HCT116 (cell line): ENCODE measurements around the gene AP2S1. TPM values are rescaled to one million over a fixed set of nuclear protein-coding genes. Genes with fewer than 3 reads are reported as not detected.

Experiments used
- ATAC-seq: fragments of 200-7000 bp; cut with Tn5 transposase; 2 replicates; pipeline ENCODE4 v1.9.1; 2020; ENCODE audit warnings: mild to moderate bottlenecking, moderate library complexity
- BruUV-seq: library from RNA; stranded (reverse); fragments of 400-500 nt; replicated peaks from 2 replicates; lab custom pipeline; 2021; lab: Mats Ljungman, UMichigan
- CTCF ChIA-PET: fragments of 300-600 bp; sonication (Branson Sonifier 250); formaldehyde crosslinking; loops from one replicate; lab custom pipeline; 2021; ENCODE audit warnings: antibody characterized with exemption; lab: Charles Lee
- POLR2A ChIA-PET: fragments of 300-600, 350-600 bp; sonication (Branson Sonifier 250); formaldehyde crosslinking; loops from one replicate; lab custom pipeline; 2021; ENCODE audit warnings: antibody characterized with exemption; lab: Charles Lee
- RAD21 ChIA-PET, 2 experiments: fragments of 300-600 bp; sonication (Branson Sonifier 250); formaldehyde crosslinking; loops; one replicate each; lab custom pipeline; 2023; ENCODE audit warnings: low total read pairs in 2 of 2; ENCODE audit not compliant: uncharacterized antibody in 2 of 2, unreplicated experiment in 2 of 2, low non-redundant PET in 1 of 2; lab: Charles Lee
- DNase-seq: peaks from one replicate; pipeline ENCODE4 v3.0.0-alpha.2; 2010; ENCODE audit warnings: low read depth, low spot score
- H2AFZ ChIP-seq: fragments of 200-600 bp; shearing (Covaris generic), sonication (generic); 2 replicates; pipeline ENCODE4 v1.6.1; 2017; ENCODE audit warnings: low read depth, mixed run types, mixed read lengths, antibody characterized with exemption, low read length; ENCODE audit not compliant: poor library complexity, severe bottlenecking
- H3K27ac ChIP-seq: 2 replicates; pipeline ENCODE4 v1.5.1; 2012; ENCODE audit warnings: low read depth, low read length
- H3K27me3 ChIP-seq: fragments of 200-600 bp; sonication (generic); 2 replicates; pipeline ENCODE4 v1.6.1; 2016; ENCODE audit warnings: mixed run types, low read length, mixed read lengths; ENCODE audit not compliant: insufficient read depth
- H3K36me3 ChIP-seq, 2 experiments: fragments of 200-500 bp in 1 of 2; fragments of 200-600 bp in 1 of 2; sonication (Bioruptor generic) in 1 of 2; sonication (generic) in 1 of 2; 2 replicates each; pipeline versions ENCODE4 v1.5.1 to v1.6.1; 2014 to 2016; ENCODE audit warnings: low read length in 2 of 2, inconsistent platforms in 1 of 2, mixed read lengths in 1 of 2, mixed run types in 1 of 2; ENCODE audit not compliant: insufficient read depth in 2 of 2, control insufficient read depth in 1 of 2
- H3K4me1 ChIP-seq, 2 experiments: fragments of 200-600 bp in 1 of 2; sonication (generic) in 1 of 2; 2 replicates each; pipeline versions ENCODE4 v1.5.1 to v1.6.1; 2012 to 2017; ENCODE audit warnings: low read length in 2 of 2, inconsistent platforms in 1 of 2, mild to moderate bottlenecking in 1 of 2, mixed read lengths in 1 of 2, mixed run types in 1 of 2, moderate library complexity in 1 of 2; ENCODE audit not compliant: insufficient read depth in 2 of 2, control insufficient read depth in 1 of 2
- H3K4me2 ChIP-seq: fragments of 200-600 bp; sonication (generic); 2 replicates; pipeline ENCODE4 v1.6.1; 2017; ENCODE audit warnings: mixed run types, low read length, mixed read lengths
- H3K4me3 ChIP-seq, 2 experiments: fragments of 200-600 bp in 1 of 2; sonication (generic) in 1 of 2; replicated peaks in 1 of 2; 2 replicates each; pipeline ENCODE4 v1.5.1; 2011 to 2016; ENCODE audit warnings: low read length in 2 of 2, control low read depth in 1 of 2, low read depth in 1 of 2, mild to moderate bottlenecking in 1 of 2, mixed read lengths in 1 of 2, mixed run types in 1 of 2
- H3K79me2 ChIP-seq: fragments of 200-600 bp; sonication (generic); 2 replicates; pipeline ENCODE4 v1.6.1; 2017; ENCODE audit warnings: mild to moderate bottlenecking, mixed run types, low read length, moderate library complexity, mixed read lengths; ENCODE audit not compliant: insufficient read depth
- H3K9ac ChIP-seq: fragments of 200-600 bp; sonication (generic); 2 replicates; pipeline ENCODE4 v1.6.1; 2016; ENCODE audit warnings: low read length, mixed read lengths
- H3K9me2 ChIP-seq: fragments of 200-600 bp; sonication (generic), shearing (Covaris generic); 2 replicates; pipeline ENCODE4 v1.6.1; 2017; ENCODE audit warnings: mixed run types, mild to moderate bottlenecking, moderate library complexity; ENCODE audit not compliant: insufficient read depth
- H3K9me3 ChIP-seq, 2 experiments: fragments of 200-500 bp in 1 of 2; fragments of 200-600 bp in 1 of 2; sonication (Bioruptor generic) in 1 of 2; sonication (generic) in 1 of 2; 2 replicates each; pipeline ENCODE4 v1.6.1; 2014 to 2017; ENCODE audit warnings: low read length in 2 of 2, mixed read lengths in 2 of 2, inconsistent platforms in 1 of 2, low read depth in 1 of 2, mild to moderate bottlenecking in 1 of 2, mixed run types in 1 of 2, moderate library complexity in 1 of 2; ENCODE audit not compliant: control insufficient read depth in 1 of 2, insufficient read depth in 1 of 2
- H4K20me1 ChIP-seq: fragments of 200-600 bp; sonication (generic), shearing (Covaris generic); 2 replicates; pipeline ENCODE4 v1.6.1; 2017; ENCODE audit warnings: mixed run types, mild to moderate bottlenecking, moderate library complexity; ENCODE audit not compliant: insufficient read depth
- CEBPB ChIP-seq: IDR thresholded peaks from 2 replicates; pipeline ENCODE4 v1.6.1; 2012; ENCODE audit warnings: low read depth
- EGR1 ChIP-seq: IDR thresholded peaks from 2 replicates; pipeline ENCODE4 v1.6.1; 2012; ENCODE audit warnings: low read depth
- EZH2 ChIP-seq: fragments of 200-600 bp; sonication (generic); IDR thresholded peaks from 2 replicates; pipeline ENCODE4 v1.6.1; 2017; ENCODE audit warnings: antibody characterized with exemption, mixed run types
- EZH2phosphoT487 ChIP-seq: fragments of 200-600 bp; IDR thresholded peaks from 2 replicates; pipeline ENCODE4 v1.6.1; 2018; ENCODE audit warnings: antibody characterized with exemption, borderline replicate concordance
- FOSL1 ChIP-seq: IDR thresholded peaks from 2 replicates; pipeline ENCODE4 v1.6.1; 2012; ENCODE audit warnings: low read depth
- POLR2A ChIP-seq: IDR thresholded peaks from 2 replicates; pipeline ENCODE4 v1.7.0; 2011; ENCODE audit warnings: borderline replicate concordance; ENCODE audit not compliant: insufficient read depth, insufficient read length; ENCODE audit errors: extremely low read depth
- POLR2AphosphoS5 ChIP-seq: IDR thresholded peaks from 2 replicates; pipeline ENCODE4 v1.6.1; 2011; ENCODE audit warnings: mild to moderate bottlenecking, low read depth, low read length, moderate library complexity
- RAD21 ChIP-seq: IDR thresholded peaks from 2 replicates; pipeline ENCODE4 v1.6.1; 2012; ENCODE audit warnings: low read depth, mild to moderate bottlenecking
- SP1 ChIP-seq: IDR thresholded peaks from 2 replicates; pipeline ENCODE4 v1.6.1; 2012; ENCODE audit warnings: low read depth
- TCF7L2 ChIP-seq: IDR thresholded peaks from 2 replicates; pipeline ENCODE4 v1.7.0; 2011; ENCODE audit warnings: borderline replicate concordance, inconsistent platforms; ENCODE audit not compliant: insufficient read depth, insufficient read length; ENCODE audit errors: extremely low read depth
- YY1 ChIP-seq: IDR thresholded peaks from 2 replicates; pipeline ENCODE4 v1.6.1; 2011; ENCODE audit warnings: low read length, low read depth, moderate library complexity, mild to moderate bottlenecking; ENCODE audit not compliant: insufficient replicate concordance; ENCODE audit errors: extremely low read depth
- intact Hi-C: fragments of 100-400 bp; cut with micrococcal nuclease; formaldehyde crosslinking; loops from 2 replicates; pipeline ENCODE4 v1.10.0; 2022
- total RNA-seq: library from RNA; stranded (reverse); gene quantifications from one replicate; pipeline ENCODE4 v1.2.1, GENCODE V29; 2021; ENCODE audit not compliant: unreplicated experiment
- TF ChIP-seq, protein P1 (sequence below): IDR thresholded peaks from 2 replicates; pipeline ENCODE4 v1.6.1; 2012
- TF ChIP-seq, protein P2 (sequence below), 3 experiments: fragments of 200-600 bp in 1 of 3; sonication (generic) in 1 of 3; IDR thresholded peaks in 2 of 3; conservative IDR thresholded peaks in 1 of 3; 2 replicates each; pipeline ENCODE4 v1.5.1; 2012 to 2017; ENCODE audit warnings: low read depth in 2 of 3, low read length in 2 of 3, antibody characterized with exemption in 1 of 3, borderline replicate concordance in 1 of 3, control low read depth in 1 of 3, mild to moderate bottlenecking in 1 of 3, mixed read lengths in 1 of 3, mixed run types in 1 of 3, moderate library complexity in 1 of 3; ENCODE audit not compliant: insufficient read depth in 1 of 3
- TF ChIP-seq, protein P3 (sequence below): IDR thresholded peaks from 2 replicates; pipeline ENCODE4 v1.6.1; 2012
- TF ChIP-seq, protein P4 (sequence below): IDR thresholded peaks from 2 replicates; pipeline ENCODE4 v1.6.1; 2011; ENCODE audit warnings: mild to moderate bottlenecking, low read length, moderate library complexity; ENCODE audit not compliant: insufficient replicate concordance; ENCODE audit errors: extremely low read depth

AP2S1 gene
- total RNA-seq, 1 experiment from 2014 or later = 296 TPM

DNA sequence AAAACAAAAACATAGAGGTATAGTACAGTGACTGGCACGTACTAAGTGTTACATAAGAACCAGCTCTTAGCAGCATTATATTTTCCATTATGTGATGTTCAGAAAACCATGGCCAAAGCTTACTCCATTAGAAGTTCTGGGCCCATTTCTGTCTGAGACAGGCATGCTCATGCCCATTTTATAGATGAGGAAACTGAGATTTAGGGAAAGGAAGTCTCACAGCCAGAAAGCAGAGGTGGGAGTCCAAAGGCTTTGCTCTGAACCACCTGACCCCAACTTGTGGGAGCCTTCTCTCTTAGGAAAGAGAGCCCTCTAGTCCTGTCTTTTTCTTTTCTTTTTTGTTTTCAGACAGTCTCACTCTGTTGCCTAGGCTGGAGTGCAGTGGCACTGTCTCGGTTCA is 2.3 kb downstream of the AP2S1 start:
- Histone ChIP-seq H3K4me1 (peaks cover 5 to 29% of the 10 kb centered on the region in 2 experiments), H3K9me3 (no peaks in the 10 kb centered on the region), H4K20me1 (no peaks in the 10 kb centered on the region), H3K27me3 (no peaks in the 10 kb centered on the region), H3K9me2 (no peaks in the 10 kb centered on the region), H3K4me3 (peak overlapping the region; percentile 96 to 98), H3K9ac (peak overlapping the region; percentile 99), H3K79me2 (peaks cover 59% of the 10 kb centered on the region), H3K36me3 (peaks cover 14 to 22% of the 10 kb centered on the region in 2 experiments), H3K4me2 (peak overlapping the region; percentile 88), H3K27ac (peak overlapping the region; percentile 96), H2AFZ (no peak overlapping the region)
- ATAC-seq (no peak), DNase-seq (no peak)
- TF ChIP-seq TCF7L2 (no peak), EZH2phosphoT487 (no peak), POLR2AphosphoS5 (no peak), CEBPB (no peak), FOSL1 (no peak), EGR1 (no peak), YY1 (no peak)
- TF ChIP-seq, protein P1, sequence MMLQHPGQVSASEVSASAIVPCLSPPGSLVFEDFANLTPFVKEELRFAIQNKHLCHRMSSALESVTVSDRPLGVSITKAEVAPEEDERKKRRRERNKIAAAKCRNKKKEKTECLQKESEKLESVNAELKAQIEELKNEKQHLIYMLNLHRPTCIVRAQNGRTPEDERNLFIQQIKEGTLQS = no peak
- no TSS peak for BruUV-seq
- ChIA-PET RAD21 (no interaction called here), CTCF (no interaction called here), POLR2A (interaction anchor here (0.5 kb wide), 1 partner anchor 185 kb away, joined by 3 read pairs; no protein-coding TSS in a partner anchor)
- intact Hi-C loops = no loop called here

DNA sequence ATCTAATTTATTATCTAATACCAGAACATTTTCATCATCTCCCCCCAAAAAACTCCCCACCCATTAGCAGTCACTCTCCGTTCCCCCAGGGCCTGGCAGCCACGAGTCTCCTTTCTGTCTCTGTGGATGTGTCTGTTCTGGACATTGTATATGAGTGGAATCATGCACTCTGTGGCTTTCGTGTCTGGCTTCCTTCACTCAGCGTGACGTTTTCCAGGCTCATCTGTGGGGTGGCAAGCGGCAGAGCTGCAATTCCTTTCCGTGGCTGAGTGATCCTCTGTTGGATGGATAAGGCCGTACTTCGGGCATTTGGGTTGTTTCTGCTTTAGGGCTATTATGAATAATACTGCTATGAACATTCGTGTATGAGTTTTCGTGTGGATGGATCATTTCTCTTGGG is 3.1 kb downstream of the AP2S1 start:
- no peak overlapping the region for H3K4me3 ChIP-seq
- peaks cover 21 to 22% of the 10 kb centered on the region in 2 experiments for H3K36me3 ChIP-seq
- 0 out of 2 replicates have a peak overlapping the region, but pooled peaks have one; percentile 5 for H3K9ac ChIP-seq
- BruUV-seq = TSS peak; percentile 43
- no peaks in the 10 kb centered on the region for H3K9me2 ChIP-seq
- ATAC-seq (no peak), DNase-seq (no peak)
- H3K79me2 ChIP-seq = peaks cover 68% of the 10 kb centered on the region
- H4K20me1 ChIP-seq = no peaks in the 10 kb centered on the region
- H3K9me3 ChIP-seq = no peaks in the 10 kb centered on the region
- no peak overlapping the region for H2AFZ ChIP-seq
- H3K4me1 ChIP-seq = peaks cover 9 to 35% of the 10 kb centered on the region in 2 experiments
- ChIA-PET RAD21 (no interaction called here), POLR2A (no interaction called here), CTCF (no interaction called here)
- no peaks in the 10 kb centered on the region for H3K27me3 ChIP-seq
- peak overlapping the region; percentile 96; the same call in 1 of the 2 replicates for H3K27ac ChIP-seq
- H3K4me2 ChIP-seq = no peak overlapping the region
- intact Hi-C loops = no loop called here
- TF ChIP-seq EZH2 (no peak), POLR2A (no peak), RAD21 (no peak), CEBPB (no peak), YY1 (no peak), POLR2AphosphoS5 (no peak), EGR1 (no peak), SP1 (no peak)
- TF ChIP-seq, protein P1 = no peak
- TF ChIP-seq, protein P2, sequence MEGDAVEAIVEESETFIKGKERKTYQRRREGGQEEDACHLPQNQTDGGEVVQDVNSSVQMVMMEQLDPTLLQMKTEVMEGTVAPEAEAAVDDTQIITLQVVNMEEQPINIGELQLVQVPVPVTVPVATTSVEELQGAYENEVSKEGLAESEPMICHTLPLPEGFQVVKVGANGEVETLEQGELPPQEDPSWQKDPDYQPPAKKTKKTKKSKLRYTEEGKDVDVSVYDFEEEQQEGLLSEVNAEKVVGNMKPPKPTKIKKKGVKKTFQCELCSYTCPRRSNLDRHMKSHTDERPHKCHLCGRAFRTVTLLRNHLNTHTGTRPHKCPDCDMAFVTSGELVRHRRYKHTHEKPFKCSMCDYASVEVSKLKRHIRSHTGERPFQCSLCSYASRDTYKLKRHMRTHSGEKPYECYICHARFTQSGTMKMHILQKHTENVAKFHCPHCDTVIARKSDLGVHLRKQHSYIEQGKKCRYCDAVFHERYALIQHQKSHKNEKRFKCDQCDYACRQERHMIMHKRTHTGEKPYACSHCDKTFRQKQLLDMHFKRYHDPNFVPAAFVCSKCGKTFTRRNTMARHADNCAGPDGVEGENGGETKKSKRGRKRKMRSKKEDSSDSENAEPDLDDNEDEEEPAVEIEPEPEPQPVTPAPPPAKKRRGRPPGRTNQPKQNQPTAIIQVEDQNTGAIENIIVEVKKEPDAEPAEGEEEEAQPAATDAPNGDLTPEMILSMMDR (IDR thresholded peaks at IDR 0.05 in 2 of 3, conservative IDR thresholded peaks at IDR 0.05 in 1 of 3; ENCODE audit: borderline replicate concordance in 1 of 3, insufficient read depth in 1 of 3, low read depth in 2 of 3, low read length in 2 of 3) = no peak
- TF ChIP-seq, protein P3, sequence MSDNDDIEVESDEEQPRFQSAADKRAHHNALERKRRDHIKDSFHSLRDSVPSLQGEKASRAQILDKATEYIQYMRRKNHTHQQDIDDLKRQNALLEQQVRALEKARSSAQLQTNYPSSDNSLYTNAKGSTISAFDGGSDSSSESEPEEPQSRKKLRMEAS = no peak
- TF ChIP-seq, protein P4, sequence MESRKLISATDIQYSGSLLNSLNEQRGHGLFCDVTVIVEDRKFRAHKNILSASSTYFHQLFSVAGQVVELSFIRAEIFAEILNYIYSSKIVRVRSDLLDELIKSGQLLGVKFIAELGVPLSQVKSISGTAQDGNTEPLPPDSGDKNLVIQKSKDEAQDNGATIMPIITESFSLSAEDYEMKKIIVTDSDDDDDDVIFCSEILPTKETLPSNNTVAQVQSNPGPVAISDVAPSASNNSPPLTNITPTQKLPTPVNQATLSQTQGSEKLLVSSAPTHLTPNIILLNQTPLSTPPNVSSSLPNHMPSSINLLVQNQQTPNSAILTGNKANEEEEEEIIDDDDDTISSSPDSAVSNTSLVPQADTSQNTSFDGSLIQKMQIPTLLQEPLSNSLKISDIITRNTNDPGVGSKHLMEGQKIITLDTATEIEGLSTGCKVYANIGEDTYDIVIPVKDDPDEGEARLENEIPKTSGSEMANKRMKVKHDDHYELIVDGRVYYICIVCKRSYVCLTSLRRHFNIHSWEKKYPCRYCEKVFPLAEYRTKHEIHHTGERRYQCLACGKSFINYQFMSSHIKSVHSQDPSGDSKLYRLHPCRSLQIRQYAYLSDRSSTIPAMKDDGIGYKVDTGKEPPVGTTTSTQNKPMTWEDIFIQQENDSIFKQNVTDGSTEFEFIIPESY = no peak
